T-cell (primary cell): ENCODE results near the gene CBFB. TPM values are rescaled to one million over a fixed set of nuclear protein-coding genes. Genes with fewer than 3 reads are reported as not detected.

Source experiments
- ATAC-seq, 4 experiments: fragments of 200-7000 bp in 3 of 4; fragments of 150-1000 bp in 1 of 4; cut with Tn5 transposase; replicated peaks in 1 of 4; 1 replicate in 3 of 4; 2 replicates in 1 of 4; pipeline ENCODE4 v1.10.0; 2021; ENCODE audit warnings: moderate library complexity in 3 of 4, mild to moderate bottlenecking in 2 of 4, moderate number of reproducible peaks in 1 of 4
- CTCF ChIA-PET, 2 donors: fragments of 300-600 bp; sonication (Branson Sonifier 250); formaldehyde crosslinking; loops; one replicate each; lab custom pipeline; 2022; ENCODE audit warnings: antibody characterized with exemption in 2 of 2; lab: Charles Lee
- POLR2A ChIA-PET, 2 donors: fragments of 300-600 bp; sonication (Branson Sonifier 250); formaldehyde crosslinking; loops; one replicate each; lab custom pipeline; 2022; ENCODE audit warnings: antibody characterized with exemption in 2 of 2; lab: Charles Lee
- DNase-seq, 35 experiments: peaks; one replicate each; pipeline versions ENCODE4 v3.0.0 to v3.0.0-alpha.2; 2013 to 2023
- H3K27ac ChIP-seq: one replicate; pipeline ENCODE4 v1.5.1; 2013; ENCODE audit warnings: low read length
- H3K27me3 ChIP-seq, 2 experiments: replicated peaks in 1 of 2; 1 replicate in 1 of 2; 2 replicates in 1 of 2; pipeline versions ENCODE4 v1.6.1 to v1.7.0; 2013; ENCODE audit warnings: low read length in 1 of 2, mixed read lengths in 1 of 2; ENCODE audit not compliant: control insufficient read depth in 2 of 2, insufficient read depth in 2 of 2; ENCODE audit errors: extremely low read depth in 1 of 2
- H3K36me3 ChIP-seq, 2 donors: 1 replicate in 1 of 2; 2 replicates in 1 of 2; pipeline versions ENCODE4 v1.6.1 to v1.7.0; 2013; ENCODE audit warnings: low read length in 1 of 2; ENCODE audit not compliant: control insufficient read depth in 2 of 2, insufficient read depth in 1 of 2; ENCODE audit errors: extremely low read depth in 1 of 2
- H3K4me1 ChIP-seq, 2 experiments: 1 replicate in 1 of 2; 2 replicates in 1 of 2; pipeline versions ENCODE4 v1.6.1 to v1.7.0; 2013; ENCODE audit warnings: low read length in 2 of 2, mixed read lengths in 1 of 2; ENCODE audit not compliant: insufficient read depth in 2 of 2, control insufficient read depth in 1 of 2; ENCODE audit errors: extremely low read depth in 1 of 2
- H3K4me3 ChIP-seq, 2 donors: 1 replicate in 1 of 2; 2 replicates in 1 of 2; pipeline versions ENCODE4 v1.5.1 to v1.7.0; 2013; ENCODE audit warnings: mild to moderate bottlenecking in 2 of 2, low read length in 1 of 2, moderate library complexity in 1 of 2; ENCODE audit not compliant: control insufficient read depth in 1 of 2; ENCODE audit errors: extremely low read depth in 1 of 2
- H3K9me3 ChIP-seq: 2 replicates; pipeline ENCODE4 v1.7.0; 2013
- H3K27ac Mint-ChIP-seq, 2 donors: one replicate each; pipeline ENCODE4 v1.8.0; 2020 to 2021; ENCODE audit warnings: mild to moderate bottlenecking in 2 of 2, mixed read lengths in 2 of 2
- H3K27me3 Mint-ChIP-seq, 2 donors: one replicate each; pipeline ENCODE4 v1.8.0; 2021 to 2022; ENCODE audit warnings: mixed read lengths in 2 of 2
- H3K36me3 Mint-ChIP-seq: one replicate; pipeline ENCODE4 v1.8.0; 2021; ENCODE audit warnings: mixed read lengths
- H3K4me1 Mint-ChIP-seq, 3 donors: one replicate each; pipeline ENCODE4 v1.8.0; 2020 to 2022; ENCODE audit warnings: mixed read lengths in 3 of 3, mild to moderate bottlenecking in 1 of 3
- H3K4me3 Mint-ChIP-seq, 3 donors: one replicate each; pipeline ENCODE4 v1.8.0; 2020 to 2022; ENCODE audit warnings: mild to moderate bottlenecking in 3 of 3, mixed read lengths in 3 of 3, moderate library complexity in 3 of 3
- H3K9me3 Mint-ChIP-seq, 3 donors: one replicate each; pipeline ENCODE4 v1.8.0; 2020 to 2022; ENCODE audit warnings: mixed read lengths in 3 of 3
- WGBS: methylation state at CpG from one replicate; pipeline ENCODE4 v1.1.5; 2013; ENCODE audit warnings: missing lambda C conversion rate; ENCODE audit not compliant: insufficient coverage; 5-methylcytosine and 5-hydroxymethylcytosine counted together
- total RNA-seq, 35 experiments: library from RNA in 6 of 35; stranded (reverse) in 6 of 35; fragments of 120-200 nt in 1 of 35; gene quantifications; one replicate each; pipeline versions ENCODE4 v1.2.1 to v1.2.4 and lab custom pipeline; 2013 to 2026

The CBFB gene
- total RNA-seq, 5 donors from 2014 or later (not counting 1 experiment from before 2014, with no cell fraction given): 80.0 to 115 (median 96.5) TPM

GRCh38 chr16:67063008-67063407 lies 34.1 kb downstream of the CBFB start:
- H3K4me1 ChIP-seq: peaks cover 0 to 8% of the 10 kb centered on the region in 2 experiments
- POLR2A ChIA-PET: no interaction called here
- no peaks in the 10 kb centered on the region for H3K27me3 Mint-ChIP-seq
- H3K27me3 ChIP-seq: no peaks in the 10 kb centered on the region
- WGBS: 30% methylated on average over 1 of the region's 2 CpGs
- no peak for DNase-seq
- no peak overlapping the region for H3K27ac ChIP-seq
- H3K4me3 ChIP-seq: no peak overlapping the region
- H3K36me3 Mint-ChIP-seq: peaks cover 20% of the 10 kb centered on the region
- H3K27ac Mint-ChIP-seq: no peak overlapping the region
- no peaks in the 10 kb centered on the region for H3K9me3 ChIP-seq
- H3K36me3 ChIP-seq: peaks cover 6 to 14% of the 10 kb centered on the region in 2 donors
- H3K4me1 Mint-ChIP-seq: peaks cover 18 to 28% (median 25%) of the 10 kb centered on the region in 3 donors
- ATAC-seq: no peak
- no peaks in the 10 kb centered on the region for H3K9me3 Mint-ChIP-seq
- peak overlapping the region in 1 of 3 donors; percentile 1 for H3K4me3 Mint-ChIP-seq
- CTCF ChIA-PET: interaction anchor here in 1 of 2 donors (0.5 kb wide), 1 partner anchor 33 kb away, joined by 6 read pairs; no protein-coding TSS in a partner anchor

GRCh38 chr16:67068212-67068753 lies 39.3 kb downstream of the CBFB start:
- Mint-ChIP-seq H3K9me3 (no peaks in the 10 kb centered on the region), H3K36me3 (peaks cover 31% of the 10 kb centered on the region), H3K4me3 (no peak overlapping the region), H3K27me3 (no peaks in the 10 kb centered on the region), H3K4me1 (peaks cover 3 to 7% (median 5%) of the 10 kb centered on the region in 3 donors), H3K27ac (no peak overlapping the region)
- H3K4me1 ChIP-seq: peaks cover 0 to 3% of the 10 kb centered on the region in 2 experiments
- H3K27ac ChIP-seq: no peak overlapping the region
- H3K4me3 ChIP-seq: no peak overlapping the region
- ATAC-seq: no peak
- H3K36me3 ChIP-seq: peaks cover 6 to 33% of the 10 kb centered on the region in 2 donors
- ChIA-PET POLR2A (no interaction called here), CTCF (interaction anchor here in 1 of 2 donors (1.4 kb wide), 1 partner anchor 14 kb away, joined by 3 read pairs; no protein-coding TSS in a partner anchor)
- no peaks in the 10 kb centered on the region for H3K9me3 ChIP-seq
- DNase-seq: no peak
- H3K27me3 ChIP-seq: no peaks in the 10 kb centered on the region
- 100% methylated on average over 1 of the region's 2 CpGs for whole genome bisulfite sequencing

DNA sequence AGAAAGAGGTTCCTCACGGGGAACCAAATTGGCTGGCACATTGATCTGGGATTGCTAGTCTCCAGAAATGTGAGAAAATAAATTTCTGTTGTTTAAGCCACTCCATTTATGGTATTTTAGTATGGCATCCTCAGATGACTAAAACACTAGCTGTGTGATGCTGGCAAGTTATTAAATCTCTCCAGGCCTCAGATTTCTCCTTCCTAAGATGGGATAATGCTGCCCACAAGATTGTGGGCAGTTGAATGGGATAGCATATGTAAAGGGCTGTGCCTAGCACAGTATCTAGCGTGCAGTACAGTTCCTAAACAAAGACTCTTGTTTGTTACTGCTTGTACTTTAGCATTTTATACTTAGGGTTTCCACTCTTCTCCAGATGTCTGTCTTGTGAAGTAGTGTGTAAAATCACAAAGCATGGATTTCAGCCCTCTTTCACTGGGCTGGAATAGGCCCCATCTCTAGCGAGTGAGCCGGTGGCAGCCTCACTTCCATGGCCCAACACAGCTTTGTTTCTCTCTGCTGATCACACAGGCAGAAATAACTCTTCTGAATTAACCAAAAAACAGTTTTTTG lies 42.6 kb downstream of the CBFB start:
- Histone ChIP-seq H3K4me3 (no peak overlapping the region), H3K27me3 (no peaks in the 10 kb centered on the region), H3K27ac (no peak overlapping the region), H3K9me3 (no peaks in the 10 kb centered on the region), H3K36me3 (peaks cover 16 to 43% of the 10 kb centered on the region in 2 donors), H3K4me1 (no peaks in the 10 kb centered on the region)
- no peaks in the 10 kb centered on the region for H3K27me3 Mint-ChIP-seq
- H3K27ac Mint-ChIP-seq: peak overlapping the region in 1 of 2 donors; percentile 28
- peaks cover 33% of the 10 kb centered on the region for H3K36me3 Mint-ChIP-seq
- WGBS: no CpG with 5 or more reads among the region's 4 CpGs
- ChIA-PET POLR2A (interaction anchor here in 1 of 2 donors (0.6 kb wide), 1 partner anchor 37 kb away, joined by 3 read pairs; no protein-coding TSS in a partner anchor), CTCF (no interaction called here)
- no peak overlapping the region for H3K4me3 Mint-ChIP-seq
- H3K9me3 Mint-ChIP-seq: no peaks in the 10 kb centered on the region
- peaks cover 2 to 7% (median 3%) of the 10 kb centered on the region in 3 donors for H3K4me1 Mint-ChIP-seq
- ATAC-seq (no peak), DNase-seq (no peak)

GRCh38 chr16:67075331-67075730 lies 46.4 kb downstream of the CBFB start:
- Histone ChIP-seq H3K27me3 (no peaks in the 10 kb centered on the region), H3K4me1 (no peaks in the 10 kb centered on the region), H3K27ac (no peak overlapping the region), H3K4me3 (no peak overlapping the region), H3K36me3 (peaks cover 13 to 21% of the 10 kb centered on the region in 2 donors), H3K9me3 (no peaks in the 10 kb centered on the region)
- H3K9me3 Mint-ChIP-seq: no peaks in the 10 kb centered on the region
- ChIA-PET CTCF (no interaction called here), POLR2A (no interaction called here)
- no peak overlapping the region for H3K4me3 Mint-ChIP-seq
- no peak overlapping the region for H3K27ac Mint-ChIP-seq
- ATAC-seq (no peak), DNase-seq (no peak)
- peaks cover 13% of the 10 kb centered on the region for H3K36me3 Mint-ChIP-seq
- peaks cover 0 to 3% (median 0%) of the 10 kb centered on the region in 3 donors for H3K4me1 Mint-ChIP-seq
- WGBS: no CpG with 5 or more reads among the region's 2 CpGs
- no peaks in the 10 kb centered on the region for H3K27me3 Mint-ChIP-seq

- ChIA-PET POLR2A (no interaction called here), CTCF (no interaction called here)
- Histone ChIP-seq H3K27ac (no peak overlapping the region), H3K4me3 (no peak overlapping the region), H3K27me3 (no peaks in the 10 kb centered on the region), H3K4me1 (no peaks in the 10 kb centered on the region), H3K36me3 (peaks cover 13 to 23% of the 10 kb centered on the region in 2 donors), H3K9me3 (no peaks in the 10 kb centered on the region)
- 80% methylated on average over 2 of the region's 4 CpGs for WGBS
- no peak overlapping the region for H3K4me3 Mint-ChIP-seq
- peaks cover 0 to 7% (median 0%) of the 10 kb centered on the region in 3 donors for H3K4me1 Mint-ChIP-seq
- H3K27ac Mint-ChIP-seq: no peak overlapping the region
- H3K9me3 Mint-ChIP-seq: no peaks in the 10 kb centered on the region
- ATAC-seq: no peak
- no peak for DNase-seq
- H3K36me3 Mint-ChIP-seq: peaks cover 14% of the 10 kb centered on the region
- H3K27me3 Mint-ChIP-seq: no peaks in the 10 kb centered on the region
Measured at GRCh38 chr16:67077871-67078270, 48.9 kb downstream of the CBFB start.

DNA sequence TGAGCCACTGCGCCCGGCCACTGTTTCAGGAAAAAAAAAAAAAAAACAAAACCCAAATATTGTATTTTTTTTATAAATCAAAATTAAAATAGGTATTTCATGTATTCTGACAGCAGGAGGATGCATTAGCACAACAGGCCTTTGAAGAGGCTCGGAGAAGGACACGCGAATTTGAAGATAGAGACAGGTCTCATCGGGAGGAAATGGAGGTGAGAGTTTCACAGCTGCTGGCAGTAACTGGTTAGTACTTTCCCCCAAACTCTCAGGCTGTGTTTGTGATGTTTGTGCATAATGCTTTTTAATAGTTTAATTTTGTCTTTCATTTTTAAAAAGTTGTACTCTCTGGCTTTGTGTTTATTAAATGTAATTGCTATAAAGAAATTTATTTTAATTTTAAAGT lies 53.2 kb downstream of the CBFB start:
- H3K4me1 Mint-ChIP-seq: peaks cover 0 to 15% (median 13%) of the 10 kb centered on the region in 3 donors
- Histone ChIP-seq H3K27ac (no peak overlapping the region), H3K4me1 (no peaks in the 10 kb centered on the region), H3K9me3 (no peaks in the 10 kb centered on the region), H3K4me3 (no peak overlapping the region), H3K36me3 (peaks cover 3 to 19% of the 10 kb centered on the region in 2 donors), H3K27me3 (no peaks in the 10 kb centered on the region)
- no peaks in the 10 kb centered on the region for H3K9me3 Mint-ChIP-seq
- no peak overlapping the region for H3K27ac Mint-ChIP-seq
- no peak overlapping the region for H3K4me3 Mint-ChIP-seq
- ChIA-PET POLR2A (interaction anchor here in 1 of 2 donors (0.7 kb wide), 1 partner anchor 34 kb away, joined by 6 read pairs; no protein-coding TSS in a partner anchor), CTCF (interaction anchor here (0.6 to 1.5 kb wide), 9 partner anchors 11 to 85 kb away, joined by 3 to 5 read pairs (median 3); no protein-coding TSS in a partner anchor)
- H3K27me3 Mint-ChIP-seq: no peaks in the 10 kb centered on the region
- WGBS: 82% methylated on average over 3 of the region's 6 CpGs
- H3K36me3 Mint-ChIP-seq: peaks cover 18% of the 10 kb centered on the region
- ATAC-seq (no peak), DNase-seq (peak in 1 of 35 experiments; percentile 14)
